Stomach smooth muscle (tissue), 2 donors: ENCODE results near the gene PHACTR2.
A peak's percentile ranks its signal among the peaks of the same experiment; 100 is the strongest.

Experiments
- H3K27ac ChIP-seq: one replicate; pipeline ENCODE4 v1.7.0; 2013; ENCODE audit warnings: mild to moderate bottlenecking, low read length, inconsistent platforms
- H3K27me3 ChIP-seq, 2 donors: one replicate each; pipeline ENCODE4 v1.7.0; 2013; ENCODE audit warnings: low read length in 2 of 2; ENCODE audit not compliant: insufficient read depth in 2 of 2, control insufficient read depth in 1 of 2
- H3K36me3 ChIP-seq, 2 donors: one replicate each; pipeline ENCODE4 v1.7.0; 2013; ENCODE audit warnings: low read length in 2 of 2; ENCODE audit not compliant: control insufficient read depth in 2 of 2, insufficient read depth in 2 of 2
- H3K4me1 ChIP-seq: one replicate; pipeline ENCODE4 v1.7.0; 2013; ENCODE audit warnings: low read length; ENCODE audit not compliant: control insufficient read depth, insufficient read depth
- H3K4me3 ChIP-seq, 2 donors: one replicate each; pipeline ENCODE4 v1.7.0; 2013; ENCODE audit warnings: low read length in 2 of 2
- H3K9ac ChIP-seq, 2 donors: one replicate each; pipeline ENCODE4 v1.7.0; 2013; ENCODE audit warnings: low read length in 2 of 2, mild to moderate bottlenecking in 1 of 2
- H3K9me3 ChIP-seq, 2 donors: one replicate each; pipeline ENCODE4 v1.7.0; 2013; ENCODE audit warnings: low read length in 2 of 2; ENCODE audit not compliant: control insufficient read depth in 2 of 2
- donor health status: healthy.
- donor health status: Pancreatic carcinoma.

The PHACTR2 gene

GRCh38 chr6:143741480-143741879, 63.7 kb downstream of the PHACTR2 start:
- no peaks in the 10 kb centered on the region for H3K9me3 ChIP-seq
- no peaks in the 10 kb centered on the region for H3K36me3 ChIP-seq
- H3K4me3 ChIP-seq = no peak overlapping the region
- H3K27me3 ChIP-seq = no peaks in the 10 kb centered on the region
- peaks cover 37% of the 10 kb centered on the region for H3K4me1 ChIP-seq
- no peak overlapping the region for H3K27ac ChIP-seq
- H3K9ac ChIP-seq = no peak overlapping the region

GRCh38 chr6:143742070-143742954, 64.5 kb downstream of the PHACTR2 start:
- Histone ChIP-seq H3K27ac (peak overlapping the region; percentile 89), H3K4me1 (peaks cover 38% of the 10 kb centered on the region), H3K9ac (no peak overlapping the region), H3K36me3 (no peaks in the 10 kb centered on the region), H3K4me3 (peak overlapping the region in 1 of 2 donors; percentile 54), H3K9me3 (no peaks in the 10 kb centered on the region), H3K27me3 (no peaks in the 10 kb centered on the region)

GRCh38 chr6:143742955-143743255, 65.1 kb downstream of the PHACTR2 start:
- Histone ChIP-seq H3K27ac (peak overlapping the region; percentile 89), H3K27me3 (no peaks in the 10 kb centered on the region), H3K9ac (no peak overlapping the region), H3K4me1 (peaks cover 38% of the 10 kb centered on the region), H3K4me3 (peak overlapping the region in 1 of 2 donors; percentile 54), H3K9me3 (no peaks in the 10 kb centered on the region), H3K36me3 (no peaks in the 10 kb centered on the region)

GRCh38 chr6:143743301-143744166, 65.8 kb downstream of the PHACTR2 start:
- peak overlapping the region; percentile 59 to 63 for H3K4me3 ChIP-seq
- peaks cover 38% of the 10 kb centered on the region for H3K4me1 ChIP-seq
- peak overlapping the region; percentile 89 for H3K27ac ChIP-seq

GRCh38 chr6:143744551-143745165, 66.9 kb downstream of the PHACTR2 start:
- H3K36me3 ChIP-seq = no peaks in the 10 kb centered on the region
- H3K27me3 ChIP-seq = no peaks in the 10 kb centered on the region
- no peaks in the 10 kb centered on the region for H3K9me3 ChIP-seq
- peak overlapping the region; percentile 63 to 65 for H3K4me3 ChIP-seq
- peaks cover 38% of the 10 kb centered on the region for H3K4me1 ChIP-seq
- peak overlapping the region; percentile 89 for H3K27ac ChIP-seq
- peak overlapping the region; percentile 22 to 56 for H3K9ac ChIP-seq

More at GRCh38 chr6:143743301-143744166, 65.8 kb downstream of the PHACTR2 start:
- H3K36me3 ChIP-seq = no peaks in the 10 kb centered on the region
- peak overlapping the region in 1 of 2 donors; percentile 0 for H3K9ac ChIP-seq
- H3K9me3 ChIP-seq = no peaks in the 10 kb centered on the region
- no peaks in the 10 kb centered on the region for H3K27me3 ChIP-seq

- peaks cover 38% of the 10 kb centered on the region for H3K4me1 ChIP-seq
- H3K36me3 ChIP-seq = no peaks in the 10 kb centered on the region
- peak overlapping the region; percentile 89 for H3K27ac ChIP-seq
- peak overlapping the region; percentile 63 to 65 for H3K4me3 ChIP-seq
- H3K27me3 ChIP-seq = no peaks in the 10 kb centered on the region
- H3K9ac ChIP-seq = peak overlapping the region; percentile 22 to 56
- H3K9me3 ChIP-seq = no peaks in the 10 kb centered on the region
Measured at GRCh38 chr6:143745166-143746133, 67.7 kb downstream of the PHACTR2 start.

- peaks cover 41% of the 10 kb centered on the region for H3K4me1 ChIP-seq
- H3K36me3 ChIP-seq = no peaks in the 10 kb centered on the region
- H3K9ac ChIP-seq = peak overlapping the region; percentile 22 to 56
- peak overlapping the region; percentile 89 for H3K27ac ChIP-seq
- H3K4me3 ChIP-seq = peak overlapping the region; percentile 63 to 65
- H3K9me3 ChIP-seq = no peaks in the 10 kb centered on the region
- H3K27me3 ChIP-seq = no peaks in the 10 kb centered on the region
Measured at GRCh38 chr6:143746202-143747119, 68.7 kb downstream of the PHACTR2 start.

GRCh38 chr6:143747347-143747842, 69.6 kb downstream of the PHACTR2 start:
- H3K27ac ChIP-seq = peak overlapping the region; percentile 89
- no peaks in the 10 kb centered on the region for H3K9me3 ChIP-seq
- H3K4me3 ChIP-seq = no peak overlapping the region
- H3K4me1 ChIP-seq = peaks cover 37% of the 10 kb centered on the region
- H3K27me3 ChIP-seq = no peaks in the 10 kb centered on the region
- no peaks in the 10 kb centered on the region for H3K36me3 ChIP-seq
- H3K9ac ChIP-seq = no peak overlapping the region

- Histone ChIP-seq H3K9ac (no peak overlapping the region), H3K4me1 (peaks cover 14% of the 10 kb centered on the region), H3K36me3 (no peaks in the 10 kb centered on the region), H3K9me3 (no peaks in the 10 kb centered on the region), H3K27ac (no peak overlapping the region), H3K27me3 (no peaks in the 10 kb centered on the region), H3K4me3 (no peak overlapping the region)
Measured at GRCh38 chr6:143749891-143750290, 72.1 kb downstream of the PHACTR2 start.
